Left lung (tissue), 10 donors: ENCODE data around the gene ZBTB5. TPM values are rescaled to one million over a fixed set of nuclear protein-coding genes. Genes with fewer than 3 reads are reported as not detected.
A peak's percentile ranks its signal among the peaks of the same experiment; 100 is the strongest.
"Not testable (repeated sequence)": the region's sequence is repeated elsewhere in the genome, so short reads cannot be mapped to it uniquely, and the experiment has no call there.

Source experiments
- ATAC-seq: fragments of 200-7000 bp; cut with Tn5 transposase; one replicate; pipeline ENCODE4 v1.9.1; 2020; ENCODE audit warnings: moderate library complexity
- DNase-seq, 4 donors: peaks; one replicate each; pipeline ENCODE4 v3.0.0-alpha.2; 2013 to 2020
- H3K27ac ChIP-seq, 2 donors: fragments of 200-600 bp; sonication (generic) in 1 of 2; one replicate each; pipeline versions ENCODE4 v1.5.0 to v1.8.0; 2020 to 2021
- H3K27me3 ChIP-seq, 2 donors: fragments of 200-600 bp; sonication (generic) in 1 of 2; one replicate each; pipeline versions ENCODE4 v1.5.0 to v1.8.0; 2020 to 2021
- H3K36me3 ChIP-seq, 2 donors: fragments of 200-600 bp; sonication (generic) in 1 of 2; one replicate each; pipeline versions ENCODE4 v1.5.0 to v1.8.0; 2020 to 2021
- H3K4me1 ChIP-seq, 2 donors: fragments of 200-600 bp; one replicate each; pipeline ENCODE4 v1.8.0; 2021
- H3K4me3 ChIP-seq, 2 donors: fragments of 200-600 bp; sonication (generic) in 1 of 2; one replicate each; pipeline versions ENCODE4 v1.5.0 to v1.8.0; 2020 to 2021; ENCODE audit warnings: mild to moderate bottlenecking in 1 of 2
- H3K9me3 ChIP-seq, 2 donors: fragments of 200-600 bp; sonication (generic) in 1 of 2; one replicate each; pipeline versions ENCODE4 v1.5.0 to v1.8.0; 2020 to 2021
- CTCF ChIP-seq, 2 donors: fragments of 200-600 bp; sonication (generic) in 1 of 2; IDR thresholded peaks; one replicate each; pipeline versions ENCODE4 v1.5.0 to v1.8.0; 2021; ENCODE audit warnings: antibody characterized with exemption in 2 of 2
- intact Hi-C, 2 donors: fragments of 100-400 bp; cut with DNase I; formaldehyde crosslinking; loops; one replicate each; pipeline versions ENCODE4 v1.11.2 to v1.14.2; 2022
- polyA plus RNA-seq, 6 donors: library from polyadenylated mRNA; unstranded; fragments of 120-200 nt; gene quantifications; one replicate each; pipeline ENCODE4 v1.2.1, GENCODE V29; 2013; ENCODE audit not compliant: insufficient read length in 6 of 6
- total RNA-seq, 2 donors: library from RNA; stranded (reverse); fragmentation: NEBNext Ultra II Directional; extraction: Animal tissue kit (Norgen Biotek cat#: 25700); gene quantifications; one replicate each; pipeline ENCODE4 v1.2.1, GENCODE V29; 2021
- donor health status: DM: no; HTN: yes; CAD: no.
- donor health status: DM: no; HTN: no; CAD: no.

ZBTB5 gene
- total and polyA plus RNA-seq, 8 donors = 7.5 to 28.5 (median 26.1) TPM

- intact Hi-C loops = no loop called here
- TF ChIP-seq CTCF (IDR thresholded peaks at IDR 0.05) = no peak
- Histone ChIP-seq H3K27me3 (no peaks in the 10 kb centered on the region), H3K4me3 (no peak overlapping the region), H3K27ac (no peak overlapping the region), H3K4me1 (no peaks in the 10 kb centered on the region), H3K9me3 (no peaks in the 10 kb centered on the region), H3K36me3 (no peaks in the 10 kb centered on the region)
- no peak for ATAC-seq
- no peak for DNase-seq
Measured at GRCh38 chr9:37398464-37399025, 66.7 kb downstream of the ZBTB5 start.

- H3K36me3 ChIP-seq, H3K4me1 ChIP-seq, DNase-seq, ATAC-seq, H3K9me3 ChIP-seq, H3K27me3 ChIP-seq, H3K4me3 ChIP-seq, intact Hi-C loops, H3K27ac ChIP-seq: not testable (repeated sequence)
Measured at GRCh38 chr9:37397948-37398347, 67.3 kb downstream of the ZBTB5 start.

- no peaks in the 10 kb centered on the region for H3K4me1 ChIP-seq
- no peak for TF ChIP-seq CTCF (IDR thresholded peaks at IDR 0.05)
- no peak overlapping the region for H3K4me3 ChIP-seq
- no peaks in the 10 kb centered on the region for H3K27me3 ChIP-seq
- no peak overlapping the region for H3K27ac ChIP-seq
- no peaks in the 10 kb centered on the region for H3K9me3 ChIP-seq
- DNase-seq = no peak
- no peaks in the 10 kb centered on the region for H3K36me3 ChIP-seq
- no peak for ATAC-seq
- intact Hi-C loops = no loop called here
Measured at GRCh38 chr9:37395663-37396062, 69.6 kb downstream of the ZBTB5 start.

- no peak for TF ChIP-seq CTCF (IDR thresholded peaks at IDR 0.05)
- no peak overlapping the region for H3K27ac ChIP-seq
- no peak overlapping the region for H3K4me3 ChIP-seq
- intact Hi-C loops = no loop called here
- no peaks in the 10 kb centered on the region for H3K4me1 ChIP-seq
- DNase-seq (no peak), ATAC-seq (no peak)
- H3K9me3 ChIP-seq = no peaks in the 10 kb centered on the region
- H3K36me3 ChIP-seq = no peaks in the 10 kb centered on the region
- H3K27me3 ChIP-seq = no peaks in the 10 kb centered on the region
Measured at GRCh38 chr9:37395229-37395628, 70.0 kb downstream of the ZBTB5 start.

GRCh38 chr9:37392272-37392671 lies 73.0 kb downstream of the ZBTB5 start:
- Histone ChIP-seq H3K4me3 (no peak overlapping the region), H3K36me3 (no peaks in the 10 kb centered on the region), H3K27me3 (no peaks in the 10 kb centered on the region), H3K9me3 (no peaks in the 10 kb centered on the region), H3K4me1 (no peaks in the 10 kb centered on the region), H3K27ac (no peak overlapping the region)
- DNase-seq (no peak), ATAC-seq (no peak)
- intact Hi-C loops = no loop called here
- no peak for TF ChIP-seq CTCF (IDR thresholded peaks at IDR 0.05)

- no peak for TF ChIP-seq CTCF (IDR thresholded peaks at IDR 0.05)
- Histone ChIP-seq H3K9me3 (no peaks in the 10 kb centered on the region), H3K27ac (no peak overlapping the region), H3K27me3 (no peaks in the 10 kb centered on the region), H3K4me3 (no peak overlapping the region), H3K36me3 (no peaks in the 10 kb centered on the region), H3K4me1 (no peaks in the 10 kb centered on the region)
- peak; percentile 55 for ATAC-seq
- no peak for DNase-seq
- intact Hi-C loops = no loop called here
Measured at GRCh38 chr9:37390759-37391158, 74.5 kb downstream of the ZBTB5 start.
